GM12801 (cell line): ENCODE measurements around the gene ALKBH3.

Source experiments
- TF ChIP-seq, protein P1 (sequence below): IDR thresholded peaks from one replicate; pipeline ENCODE4 v1.5.1; 2011; ENCODE audit warnings: control low read depth; ENCODE audit not compliant: insufficient read length; ENCODE audit errors: extremely low read depth

The ALKBH3 gene

GRCh38 chr11:43934601-43935423 lies 54.2 kb downstream of the ALKBH3 start:
- TF ChIP-seq, protein P1, sequence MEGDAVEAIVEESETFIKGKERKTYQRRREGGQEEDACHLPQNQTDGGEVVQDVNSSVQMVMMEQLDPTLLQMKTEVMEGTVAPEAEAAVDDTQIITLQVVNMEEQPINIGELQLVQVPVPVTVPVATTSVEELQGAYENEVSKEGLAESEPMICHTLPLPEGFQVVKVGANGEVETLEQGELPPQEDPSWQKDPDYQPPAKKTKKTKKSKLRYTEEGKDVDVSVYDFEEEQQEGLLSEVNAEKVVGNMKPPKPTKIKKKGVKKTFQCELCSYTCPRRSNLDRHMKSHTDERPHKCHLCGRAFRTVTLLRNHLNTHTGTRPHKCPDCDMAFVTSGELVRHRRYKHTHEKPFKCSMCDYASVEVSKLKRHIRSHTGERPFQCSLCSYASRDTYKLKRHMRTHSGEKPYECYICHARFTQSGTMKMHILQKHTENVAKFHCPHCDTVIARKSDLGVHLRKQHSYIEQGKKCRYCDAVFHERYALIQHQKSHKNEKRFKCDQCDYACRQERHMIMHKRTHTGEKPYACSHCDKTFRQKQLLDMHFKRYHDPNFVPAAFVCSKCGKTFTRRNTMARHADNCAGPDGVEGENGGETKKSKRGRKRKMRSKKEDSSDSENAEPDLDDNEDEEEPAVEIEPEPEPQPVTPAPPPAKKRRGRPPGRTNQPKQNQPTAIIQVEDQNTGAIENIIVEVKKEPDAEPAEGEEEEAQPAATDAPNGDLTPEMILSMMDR = no peak

- TF ChIP-seq, protein P1 = no peak
These were observed 54.9 kb downstream of the ALKBH3 start for GRCh38 chr11:43935424-43935979.

- TF ChIP-seq, protein P1 = no peak
These were observed 55.4 kb downstream of the ALKBH3 start for GRCh38 chr11:43936076-43936475.

DNA sequence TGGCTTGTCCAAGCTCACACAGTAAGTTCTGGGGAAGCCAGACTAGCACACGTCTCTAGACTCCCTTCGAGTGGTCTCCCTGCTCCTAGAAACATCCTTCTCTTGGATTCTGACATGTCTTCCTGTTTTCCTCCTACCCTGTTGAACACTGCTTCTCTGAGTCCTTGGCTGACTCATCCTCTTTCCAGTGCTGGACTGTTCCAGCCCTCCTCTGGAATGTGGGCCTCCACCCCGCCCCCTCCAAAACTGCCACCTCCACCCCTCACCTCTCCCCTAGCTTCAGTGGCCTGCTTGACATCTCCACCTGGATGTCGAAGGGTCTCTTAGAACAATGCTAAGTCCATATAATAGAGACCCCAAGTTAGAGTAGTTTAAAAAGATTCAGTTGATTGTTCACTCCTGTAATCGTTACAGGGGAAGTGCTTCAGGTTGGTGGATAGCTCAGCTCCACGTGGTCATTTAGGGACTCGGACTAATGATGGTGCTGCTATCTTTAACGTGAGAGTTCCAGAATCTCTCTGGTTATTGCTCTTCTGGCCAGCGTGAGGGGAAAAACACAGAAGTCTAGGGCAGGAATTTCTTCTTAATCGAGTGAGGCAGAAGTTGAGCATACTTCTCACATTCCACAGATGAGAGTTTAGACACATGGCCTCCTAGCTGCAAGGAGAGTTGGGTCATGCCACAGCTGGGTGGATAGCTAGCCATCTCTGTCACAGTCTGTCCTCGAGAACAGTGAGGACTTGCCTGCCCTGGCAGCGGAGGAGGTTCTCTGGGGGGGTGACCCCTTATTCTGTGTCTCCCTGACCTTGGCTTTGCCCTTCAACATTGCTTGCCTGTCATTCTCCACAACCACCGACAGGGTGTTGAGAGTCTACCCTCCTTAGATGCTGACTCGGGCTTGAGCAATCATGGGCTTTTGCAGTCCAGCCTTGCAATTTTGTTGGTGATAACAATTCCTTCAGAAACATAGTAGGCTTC lies 57.1 kb downstream of the ALKBH3 start:
- TF ChIP-seq, protein P1 = no peak

DNA sequence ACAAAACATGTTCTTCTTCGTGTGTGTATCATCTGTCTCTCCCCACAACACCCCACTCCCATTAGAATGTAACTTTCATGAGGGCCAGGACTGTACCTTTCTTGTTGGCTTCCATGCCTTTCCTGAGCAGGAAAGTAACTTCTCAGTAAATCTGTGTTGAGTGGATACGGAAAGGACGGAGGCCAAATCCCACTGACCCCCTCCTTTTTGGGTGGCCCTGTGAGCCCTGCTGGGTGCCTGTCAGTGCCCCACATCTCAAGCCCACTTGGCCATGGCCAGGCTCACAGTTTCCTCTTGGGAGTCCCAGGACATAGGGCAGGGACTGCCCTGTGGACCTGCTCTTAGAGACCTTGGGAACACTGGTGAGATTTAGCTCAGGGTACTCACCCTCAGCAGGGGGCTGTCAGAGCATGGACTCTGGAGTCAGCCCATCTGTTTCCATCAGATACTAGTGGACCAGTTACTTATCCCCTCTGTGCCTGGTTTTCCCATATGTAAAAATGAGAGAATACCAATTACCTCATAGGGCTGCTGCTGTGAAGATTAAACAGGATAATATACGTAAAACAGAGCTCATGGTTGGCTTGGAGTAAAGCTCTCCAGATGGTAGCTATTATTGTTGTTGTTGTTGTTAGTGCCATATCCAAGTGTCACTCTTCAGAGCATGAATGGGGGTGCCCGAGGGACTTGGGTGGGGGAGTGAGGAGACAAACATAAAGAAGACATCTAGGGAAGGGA lies 60.8 kb downstream of the ALKBH3 start:
- TF ChIP-seq, protein P1 = no peak

DNA sequence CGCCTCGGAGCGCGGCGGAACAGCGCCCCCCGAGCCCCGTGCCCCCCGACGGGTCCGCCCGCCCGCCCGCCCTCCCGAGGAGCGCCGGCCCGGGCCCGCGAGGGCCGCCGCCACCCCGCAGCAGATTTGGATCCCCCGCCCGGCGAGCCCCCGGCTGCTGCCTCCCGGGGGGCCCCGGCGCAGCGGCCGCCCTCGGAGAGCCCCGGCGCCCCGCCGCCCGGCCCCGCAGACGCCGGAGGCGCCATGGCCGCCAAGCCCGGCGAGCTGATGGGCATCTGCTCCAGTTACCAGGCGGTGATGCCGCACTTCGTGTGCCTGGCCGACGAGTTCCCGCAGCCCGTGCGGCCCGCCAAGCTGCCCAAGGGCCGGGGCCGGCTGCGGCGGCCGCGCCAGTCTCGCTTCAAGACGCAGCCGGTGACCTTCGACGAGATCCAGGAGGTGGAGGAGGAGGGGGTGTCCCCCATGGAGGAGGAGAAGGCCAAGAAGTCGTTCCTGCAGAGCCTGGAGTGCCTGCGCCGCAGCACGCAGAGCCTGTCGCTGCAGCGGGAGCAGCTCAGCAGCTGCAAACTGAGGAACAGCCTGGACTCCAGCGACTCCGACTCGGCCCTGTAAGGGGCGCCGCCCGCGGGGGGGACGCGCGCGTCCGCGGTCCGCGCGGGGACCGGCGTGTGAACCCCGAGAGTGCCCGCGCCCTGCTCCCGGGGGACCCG lies 62.2 kb downstream of the ALKBH3 start:
- TF ChIP-seq, protein P1 = no peak
